ENCODE measurements around the gene PDE2A. TPM values are rescaled to one million over a fixed set of nuclear protein-coding genes. Genes with fewer than 3 reads are reported as not detected.

PDE2A gene
- total RNA-seq, 1 donor = 0.36 TPM

DNA sequence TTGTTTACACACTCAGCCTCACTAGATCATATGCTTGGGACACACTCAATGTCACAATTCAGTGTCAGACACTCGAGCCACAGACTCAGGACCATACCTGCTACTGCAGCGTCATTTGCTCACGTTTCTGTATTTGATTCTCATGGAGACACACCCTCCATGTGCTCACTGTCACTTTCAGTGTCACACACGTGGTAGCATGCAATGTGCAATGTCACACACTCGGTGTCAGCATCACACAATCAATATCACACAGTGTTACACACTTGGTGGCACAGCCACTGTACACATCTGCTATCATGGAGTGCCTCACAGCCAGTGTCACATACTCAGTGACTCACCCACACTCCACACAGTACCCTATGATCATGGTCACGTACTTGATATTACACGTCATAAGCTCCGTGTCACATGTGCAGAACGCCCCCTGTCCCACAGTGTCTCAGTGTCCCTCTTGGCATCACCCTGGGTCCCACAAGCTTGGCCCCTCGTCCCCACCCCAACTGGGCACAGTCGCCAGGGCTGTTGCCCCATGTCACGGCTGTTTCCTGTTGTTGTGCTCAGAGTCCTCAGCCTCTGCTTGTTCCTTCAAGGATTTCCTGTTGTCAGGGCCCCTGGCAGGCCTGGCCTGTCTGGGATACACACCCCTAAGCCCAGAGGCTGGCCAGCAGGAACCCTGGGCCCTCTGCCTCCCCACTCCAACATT, 49.6 kb downstream of the PDE2A start:
- Histone ChIP-seq H3K36me3 (ENCODE audit: insufficient read depth, low read length) (no peaks in the 10 kb centered on the region), H2AFZ (ENCODE audit: low read length) (no peak overlapping the region), H3K27me3 (ENCODE audit: insufficient read depth, low read length) (peaks cover 25% of the 10 kb centered on the region), H3K4me2 (ENCODE audit: insufficient read depth, low read length) (no peak overlapping the region), H3K27ac (ENCODE audit: low read depth, low read length) (no peak overlapping the region), H3K4me1 (ENCODE audit: insufficient read depth, low read length) (no peaks in the 10 kb centered on the region), H3K79me2 (ENCODE audit: insufficient read depth, low read length) (no peaks in the 10 kb centered on the region), H3K4me3 (ENCODE audit: insufficient read depth, low read length) (no peak overlapping the region), H4K20me1 (ENCODE audit: insufficient read depth, low read length) (no peaks in the 10 kb centered on the region), H3K9me3 (ENCODE audit: low read depth, low read length) (no peaks in the 10 kb centered on the region)
- no peak for TF ChIP-seq CTCF (IDR thresholded peaks at IDR 0.05; ENCODE audit: extremely low read depth, low read depth, low read length)
- no peak for DNase-seq (ENCODE audit: insufficient read length, low spot score, missing footprints)

DNA sequence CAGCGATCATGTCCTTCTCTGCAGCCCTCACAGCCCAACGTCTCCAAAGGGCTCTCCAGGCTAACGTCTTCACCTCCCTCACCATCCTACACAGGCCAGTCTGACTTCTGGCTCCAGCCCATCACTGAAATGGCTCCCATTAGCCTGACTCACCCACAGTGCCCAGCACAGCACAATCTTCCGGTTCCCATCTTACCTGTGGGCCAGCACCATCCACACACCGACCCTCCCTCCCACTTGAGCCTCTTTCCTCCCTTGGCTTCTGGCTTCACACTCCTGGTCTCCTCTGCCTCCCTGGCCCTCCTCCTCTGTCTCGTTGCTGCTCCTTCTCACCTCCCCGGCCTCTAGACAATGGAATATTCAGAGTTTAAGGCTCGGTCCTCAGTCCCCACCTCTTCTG, 51.2 kb downstream of the PDE2A start:
- H4K20me1 ChIP-seq (ENCODE audit: insufficient read depth, low read length) = no peaks in the 10 kb centered on the region
- no peak overlapping the region for H3K4me3 ChIP-seq (ENCODE audit: insufficient read depth, low read length)
- H2AFZ ChIP-seq (ENCODE audit: low read length) = no peak overlapping the region
- H3K79me2 ChIP-seq (ENCODE audit: insufficient read depth, low read length) = no peaks in the 10 kb centered on the region
- DNase-seq (ENCODE audit: insufficient read length, low spot score, missing footprints) = no peak
- H3K4me2 ChIP-seq (ENCODE audit: insufficient read depth, low read length) = no peak overlapping the region
- peaks cover 25% of the 10 kb centered on the region for H3K27me3 ChIP-seq (ENCODE audit: insufficient read depth, low read length)
- H3K36me3 ChIP-seq (ENCODE audit: insufficient read depth, low read length) = no peaks in the 10 kb centered on the region
- H3K27ac ChIP-seq (ENCODE audit: low read depth, low read length) = no peak overlapping the region
- H3K9me3 ChIP-seq (ENCODE audit: low read depth, low read length) = no peaks in the 10 kb centered on the region
- TF ChIP-seq CTCF (IDR thresholded peaks at IDR 0.05; ENCODE audit: extremely low read depth, low read depth, low read length) = no peak
- no peaks in the 10 kb centered on the region for H3K4me1 ChIP-seq (ENCODE audit: insufficient read depth, low read length)

- no peaks in the 10 kb centered on the region for H4K20me1 ChIP-seq (ENCODE audit: insufficient read depth, low read length)
- H3K36me3 ChIP-seq (ENCODE audit: insufficient read depth, low read length) = no peaks in the 10 kb centered on the region
- no peak overlapping the region for H3K27ac ChIP-seq (ENCODE audit: low read depth, low read length)
- H2AFZ ChIP-seq (ENCODE audit: low read length) = no peak overlapping the region
- no peak overlapping the region for H3K4me2 ChIP-seq (ENCODE audit: insufficient read depth, low read length)
- H3K79me2 ChIP-seq (ENCODE audit: insufficient read depth, low read length) = no peaks in the 10 kb centered on the region
- no peak for DNase-seq (ENCODE audit: insufficient read length, low spot score, missing footprints)
- H3K27me3 ChIP-seq (ENCODE audit: insufficient read depth, low read length) = peaks cover 40% of the 10 kb centered on the region
- H3K4me1 ChIP-seq (ENCODE audit: insufficient read depth, low read length) = no peaks in the 10 kb centered on the region
- TF ChIP-seq CTCF (IDR thresholded peaks at IDR 0.05; ENCODE audit: extremely low read depth, low read depth, low read length) = no peak
- no peaks in the 10 kb centered on the region for H3K9me3 ChIP-seq (ENCODE audit: low read depth, low read length)
- no peak overlapping the region for H3K4me3 ChIP-seq (ENCODE audit: insufficient read depth, low read length)
Observed at GRCh38 chr11:72621008-72621610, 53.1 kb downstream of the PDE2A start.

GRCh38 chr11:72618803-72619202, 55.4 kb downstream of the PDE2A start:
- DNase-seq (ENCODE audit: insufficient read length, low spot score, missing footprints) = no peak
- Histone ChIP-seq H3K79me2 (ENCODE audit: insufficient read depth, low read length) (no peaks in the 10 kb centered on the region), H3K9me3 (ENCODE audit: low read depth, low read length) (no peaks in the 10 kb centered on the region), H3K4me3 (ENCODE audit: insufficient read depth, low read length) (no peak overlapping the region), H3K27ac (ENCODE audit: low read depth, low read length) (no peak overlapping the region), H4K20me1 (ENCODE audit: insufficient read depth, low read length) (no peaks in the 10 kb centered on the region), H2AFZ (ENCODE audit: low read length) (no peak overlapping the region), H3K4me2 (ENCODE audit: insufficient read depth, low read length) (no peak overlapping the region), H3K36me3 (ENCODE audit: insufficient read depth, low read length) (no peaks in the 10 kb centered on the region), H3K27me3 (ENCODE audit: insufficient read depth, low read length) (peaks cover 54% of the 10 kb centered on the region), H3K4me1 (ENCODE audit: insufficient read depth, low read length) (no peaks in the 10 kb centered on the region)
- TF ChIP-seq CTCF (IDR thresholded peaks at IDR 0.05; ENCODE audit: extremely low read depth, low read depth, low read length) = no peak
